HepG2 (cell line): ENCODE results near the gene RRM2. TPM values are rescaled to one million over a fixed set of nuclear protein-coding genes. Genes with fewer than 3 reads are reported as not detected.
A peak's percentile ranks its signal among the peaks of the same experiment; 100 is the strongest.

ENCODE experiments used
- ATAC-seq: fragments of 200-7000 bp; cut with Tn5 transposase; 3 replicates; pipeline ENCODE4 v1.9.1; 2020; ENCODE audit warnings: mild to moderate bottlenecking, moderate library complexity
- BruUV-seq: library from RNA; stranded (reverse); fragments of 400-500 nt; replicated peaks from 2 replicates; lab custom pipeline; 2021; lab: Mats Ljungman, UMichigan
- CTCF ChIA-PET: fragments of 300-600 bp; formaldehyde crosslinking; extraction: SDS; loops from one replicate; lab custom pipeline; 2021; ENCODE audit warnings: low total read pairs, inconsistent platforms, low intra/inter-chr PET ratio; lab: Yijun Ruan, JAX
- POLR2A ChIA-PET: fragments of 350-600 bp; sonication (Branson Sonifier 250); formaldehyde crosslinking; loops from one replicate; lab custom pipeline; 2020; ENCODE audit warnings: antibody characterized with exemption, inconsistent platforms; lab: Yijun Ruan, JAX
- DNase-seq: peaks from one replicate; pipeline ENCODE4 v3.0.0-alpha.2; 2015; ENCODE audit warnings: low spot score
- FAIRE-seq: peaks from 3 replicates; lab custom pipeline; 2011; peaks lifted over from hg19 to GRCh38; lab: Jason Lieb, UNC
- H2AFZ ChIP-seq: one replicate; pipeline ENCODE4 v1.6.1; 2011; ENCODE audit warnings: low read length, inconsistent platforms
- H3K27ac ChIP-seq: fragments of 300-600 bp; 3 replicates; pipeline ENCODE4 v1.8.0; 2011; ENCODE audit warnings: mixed run types, mild to moderate bottlenecking, mixed read lengths, low read length, inconsistent platforms; ENCODE audit not compliant: insufficient read depth; ENCODE audit errors: extremely low read length
- H3K27me3 ChIP-seq, 2 experiments: fragments of 200-600 bp in 1 of 2; 2 replicates in 1 of 2; 3 replicates in 1 of 2; pipeline versions ENCODE4 v1.6.0 to v1.8.0; 2011; ENCODE audit warnings: low read length in 2 of 2, mild to moderate bottlenecking in 2 of 2, moderate library complexity in 2 of 2, inconsistent platforms in 1 of 2; ENCODE audit not compliant: insufficient read depth in 2 of 2, control insufficient read depth in 1 of 2
- H3K36me3 ChIP-seq, 2 experiments: fragments of 200-600 bp in 1 of 2; replicated peaks in 1 of 2; 2 replicates in 1 of 2; 3 replicates in 1 of 2; pipeline versions ENCODE4 v1.5.1 to v1.8.0; 2011; ENCODE audit warnings: low read length in 2 of 2, inconsistent platforms in 1 of 2; ENCODE audit not compliant: insufficient read depth in 2 of 2, control insufficient read depth in 1 of 2
- H3K4me1 ChIP-seq: 2 replicates; pipeline ENCODE4 v1.5.1; 2012; ENCODE audit warnings: low read length, inconsistent platforms; ENCODE audit not compliant: insufficient read depth
- H3K4me2 ChIP-seq: 2 replicates; pipeline ENCODE4 v1.6.0; 2011; ENCODE audit warnings: low read depth, low read length, inconsistent platforms
- H3K4me3 ChIP-seq, 3 experiments: fragments of 200-600 bp in 1 of 3; sonication (generic), shearing (Covaris generic) in 1 of 3; replicated peaks in 1 of 3; 2 replicates each; pipeline ENCODE4 v1.5.1; 2011 to 2016; ENCODE audit warnings: low read length in 3 of 3, inconsistent platforms in 2 of 3, low read depth in 2 of 3, mild to moderate bottlenecking in 2 of 3, control low read depth in 1 of 3, mixed read lengths in 1 of 3; ENCODE audit not compliant: insufficient read depth in 1 of 3
- H3K79me2 ChIP-seq: one replicate; pipeline ENCODE4 v1.6.1; 2011; ENCODE audit warnings: low read length, inconsistent platforms; ENCODE audit not compliant: insufficient read depth
- H3K9ac ChIP-seq: 2 replicates; pipeline ENCODE4 v1.6.0; 2011; ENCODE audit warnings: mild to moderate bottlenecking, low read depth, low read length, inconsistent platforms; ENCODE audit not compliant: insufficient read depth
- H3K9me3 ChIP-seq: 2 replicates; pipeline ENCODE4 v1.5.1; 2012; ENCODE audit warnings: mild to moderate bottlenecking, low read length
- H4K20me1 ChIP-seq: 2 replicates; pipeline ENCODE4 v1.6.0; 2011; ENCODE audit warnings: inconsistent platforms, mild to moderate bottlenecking, low read length, moderate library complexity; ENCODE audit not compliant: insufficient read depth
- CTCF ChIP-seq: sonication (generic); formaldehyde crosslinking; IDR thresholded peaks from 2 replicates; pipeline ENCODE4 v1.5.0; 2020; ENCODE audit warnings: mild to moderate bottlenecking, missing genetic modification reagents, moderate library complexity
- SALL2 ChIP-seq: sonication (generic); formaldehyde crosslinking; IDR thresholded peaks from 2 replicates; pipeline ENCODE4 v1.8.1; 2023; ENCODE audit warnings: mild to moderate bottlenecking, missing genetic modification reagents, inconsistent platforms
- SOX6 ChIP-seq, 2 experiments: fragments of 450-650 bp in 1 of 2; sonication (generic) in 1 of 2; formaldehyde crosslinking in 1 of 2; IDR thresholded peaks; 2 replicates each; pipeline versions ENCODE4 v1.4.0 to v1.6.1; 2017 to 2020; ENCODE audit warnings: antibody characterized with exemption in 1 of 2, mild to moderate bottlenecking in 1 of 2, missing genetic modification reagents in 1 of 2
- STAG1 ChIP-seq: sonication (generic); formaldehyde crosslinking; IDR thresholded peaks from 2 replicates; pipeline ENCODE4 v1.4.0; 2020; ENCODE audit warnings: missing genetic modification reagents
- ZBTB33 ChIP-seq: sonication (generic); formaldehyde crosslinking; IDR thresholded peaks from 2 replicates; pipeline ENCODE4 v1.4.0; 2020; ENCODE audit warnings: missing genetic modification reagents
- ZNF460 ChIP-seq: sonication (generic); formaldehyde crosslinking; IDR thresholded peaks from 2 replicates; pipeline ENCODE4 v1.5.1; 2020; ENCODE audit warnings: missing genetic modification reagents, mild to moderate bottlenecking, borderline replicate concordance
- ZNF644 ChIP-seq: IDR thresholded peaks from 2 replicates; pipeline ENCODE4 v1.6.1; 2016; ENCODE audit warnings: low read depth
- WGBS: methylation state at CpG from one replicate; pipeline ENCODE4 v1.1.6; 2017; ENCODE audit warnings: low lambda C conversion rate; 5-methylcytosine and 5-hydroxymethylcytosine counted together
- in situ Hi-C: cut with HindIII; loops from 2 replicates; pipeline ENCODE4 v1.10.0; 2017; ENCODE audit warnings: low pct_unique_long_range_greater_than_20kb; ENCODE audit not compliant: extremely low pct_ligation_motif_present
- intact Hi-C: fragments of 100-400 bp; cut with micrococcal nuclease; formaldehyde crosslinking; loops from one replicate; pipeline ENCODE4 v1.10.0; 2022; ENCODE audit not compliant: unreplicated experiment
- polyA plus RNA-seq, 8 experiments: library from polyadenylated mRNA; depleted of rRNA in 3 of 8; stranded (reverse) in 7 of 8; unstranded in 1 of 8; fragments of >200 nt; fragmentation: Illumina TruSeq in 4 of 8; extraction: Trizol in 4 of 8; gene quantifications; 2 replicates each; pipeline versions ENCODE4 v1.2.1 to v1.2.3, GENCODE V29; 2011 to 2016; ENCODE audit warnings: low read depth in 4 of 8, missing spikeins in 1 of 8, mixed read lengths in 1 of 8; ENCODE audit not compliant: insufficient read depth in 1 of 8
- total RNA-seq, 5 experiments: library from RNA; depleted of rRNA; stranded (reverse); fragments of >200 nt; fragmentation: Illumina TruSeq; extraction: Trizol; gene quantifications; 2 replicates each; pipeline ENCODE4 v1.2.3, GENCODE V29; 2016; ENCODE audit warnings: low read depth in 1 of 5
- TF ChIP-seq, protein P1 (sequence below): sonication (generic); formaldehyde crosslinking; IDR thresholded peaks from 2 replicates; pipeline ENCODE4 v1.5.0; 2020; ENCODE audit warnings: mild to moderate bottlenecking, missing genetic modification reagents
- TF ChIP-seq, protein P2 (sequence below): sonication (generic); formaldehyde crosslinking; IDR thresholded peaks from 2 replicates; pipeline ENCODE4 v1.5.1; 2020; ENCODE audit warnings: mild to moderate bottlenecking, moderate library complexity, missing genetic modification reagents
- TF ChIP-seq, protein P3 (sequence below): sonication (generic); formaldehyde crosslinking; IDR thresholded peaks from 2 replicates; pipeline ENCODE4 v1.4.0; 2020; ENCODE audit warnings: mild to moderate bottlenecking, missing genetic modification reagents

The RRM2 gene
- total and polyA plus RNA-seq, 2 of the 13 experiments (the other 11 are each of a cell fraction or from before 2014, with no cell fraction given) = 31.3 to 150 TPM

DNA sequence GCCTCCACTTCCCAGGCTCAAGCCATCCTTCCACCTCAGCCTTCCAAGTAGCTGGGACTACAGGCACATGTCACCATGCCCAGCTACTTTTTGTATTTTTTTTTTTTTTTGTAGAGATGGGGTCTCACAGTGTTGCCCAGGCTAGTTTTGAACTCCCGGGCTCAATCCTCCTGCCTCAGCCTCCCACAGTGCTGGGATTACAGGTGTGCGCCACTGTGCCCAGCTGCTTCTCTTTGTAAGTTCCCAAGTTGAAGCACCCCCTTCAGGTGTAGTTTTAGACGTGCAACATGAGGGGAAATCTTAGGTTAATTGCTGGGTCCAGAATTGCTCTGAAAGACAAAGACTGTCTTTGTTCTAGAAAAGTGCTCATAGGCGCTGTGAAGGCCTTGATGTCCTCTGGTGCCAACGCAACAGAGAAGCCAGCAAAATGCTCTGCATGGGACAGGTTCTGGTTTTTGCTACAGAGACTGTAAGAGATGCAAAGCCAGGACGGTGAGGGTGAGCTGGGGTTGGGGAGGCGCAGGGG, 46.6 kb downstream of the RRM2 start:
- CTCF ChIA-PET = no interaction called here
- Histone ChIP-seq H3K27ac (no peak overlapping the region), H3K9me3 (no peaks in the 10 kb centered on the region), H3K79me2 (no peaks in the 10 kb centered on the region), H4K20me1 (no peaks in the 10 kb centered on the region)
- 80% methylated on average over 7 of the region's 7 CpGs for WGBS
- no TSS peak for BruUV-seq
- in situ Hi-C loops = no loop called here
- POLR2A ChIA-PET = no interaction called here
- DNase-seq (peak; percentile 57), ATAC-seq (peak; percentile 39)
- TF ChIP-seq, protein P1, sequence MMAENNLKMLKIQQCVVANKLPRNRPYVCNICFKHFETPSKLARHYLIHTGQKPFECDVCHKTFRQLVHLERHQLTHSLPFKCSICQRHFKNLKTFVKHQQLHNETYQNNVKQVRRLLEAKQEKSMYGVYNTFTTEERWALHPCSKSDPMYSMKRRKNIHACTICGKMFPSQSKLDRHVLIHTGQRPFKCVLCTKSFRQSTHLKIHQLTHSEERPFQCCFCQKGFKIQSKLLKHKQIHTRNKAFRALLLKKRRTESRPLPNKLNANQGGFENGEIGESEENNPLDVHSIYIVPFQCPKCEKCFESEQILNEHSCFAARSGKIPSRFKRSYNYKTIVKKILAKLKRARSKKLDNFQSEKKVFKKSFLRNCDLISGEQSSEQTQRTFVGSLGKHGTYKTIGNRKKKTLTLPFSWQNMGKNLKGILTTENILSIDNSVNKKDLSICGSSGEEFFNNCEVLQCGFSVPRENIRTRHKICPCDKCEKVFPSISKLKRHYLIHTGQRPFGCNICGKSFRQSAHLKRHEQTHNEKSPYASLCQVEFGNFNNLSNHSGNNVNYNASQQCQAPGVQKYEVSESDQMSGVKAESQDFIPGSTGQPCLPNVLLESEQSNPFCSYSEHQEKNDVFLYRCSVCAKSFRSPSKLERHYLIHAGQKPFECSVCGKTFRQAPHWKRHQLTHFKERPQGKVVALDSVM (CRISPR knock-in tag) = peak; percentile 51; the same call in 1 of the 2 replicates
- 0 out of 2 replicates have a peak, but pooled peaks have one; percentile 11 for TF ChIP-seq STAG1 (CRISPR knock-in tag)
- TF ChIP-seq, protein P2, sequence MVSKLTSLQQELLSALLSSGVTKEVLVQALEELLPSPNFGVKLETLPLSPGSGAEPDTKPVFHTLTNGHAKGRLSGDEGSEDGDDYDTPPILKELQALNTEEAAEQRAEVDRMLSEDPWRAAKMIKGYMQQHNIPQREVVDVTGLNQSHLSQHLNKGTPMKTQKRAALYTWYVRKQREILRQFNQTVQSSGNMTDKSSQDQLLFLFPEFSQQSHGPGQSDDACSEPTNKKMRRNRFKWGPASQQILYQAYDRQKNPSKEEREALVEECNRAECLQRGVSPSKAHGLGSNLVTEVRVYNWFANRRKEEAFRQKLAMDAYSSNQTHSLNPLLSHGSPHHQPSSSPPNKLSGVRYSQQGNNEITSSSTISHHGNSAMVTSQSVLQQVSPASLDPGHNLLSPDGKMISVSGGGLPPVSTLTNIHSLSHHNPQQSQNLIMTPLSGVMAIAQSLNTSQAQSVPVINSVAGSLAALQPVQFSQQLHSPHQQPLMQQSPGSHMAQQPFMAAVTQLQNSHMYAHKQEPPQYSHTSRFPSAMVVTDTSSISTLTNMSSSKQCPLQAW (CRISPR knock-in tag) = peak; percentile 18; the same call in 1 of the 2 replicates
- peak; percentile 26 for TF ChIP-seq CTCF (CRISPR knock-in tag)
- TF ChIP-seq SOX6 (IDR thresholded peaks at IDR 0.05) = no peak
- TF ChIP-seq SOX6 (CRISPR knock-in tag; IDR thresholded peaks at IDR 0.05) = peak; percentile 15; the same call in 1 of the 2 replicates
- TF ChIP-seq ZBTB33 = peak; percentile 38; the same call in 1 of the 2 replicates
- TF ChIP-seq ZNF460 (CRISPR knock-in tag) = peak; percentile 20; the same call in 1 of the 2 replicates
- TF ChIP-seq, protein P3, sequence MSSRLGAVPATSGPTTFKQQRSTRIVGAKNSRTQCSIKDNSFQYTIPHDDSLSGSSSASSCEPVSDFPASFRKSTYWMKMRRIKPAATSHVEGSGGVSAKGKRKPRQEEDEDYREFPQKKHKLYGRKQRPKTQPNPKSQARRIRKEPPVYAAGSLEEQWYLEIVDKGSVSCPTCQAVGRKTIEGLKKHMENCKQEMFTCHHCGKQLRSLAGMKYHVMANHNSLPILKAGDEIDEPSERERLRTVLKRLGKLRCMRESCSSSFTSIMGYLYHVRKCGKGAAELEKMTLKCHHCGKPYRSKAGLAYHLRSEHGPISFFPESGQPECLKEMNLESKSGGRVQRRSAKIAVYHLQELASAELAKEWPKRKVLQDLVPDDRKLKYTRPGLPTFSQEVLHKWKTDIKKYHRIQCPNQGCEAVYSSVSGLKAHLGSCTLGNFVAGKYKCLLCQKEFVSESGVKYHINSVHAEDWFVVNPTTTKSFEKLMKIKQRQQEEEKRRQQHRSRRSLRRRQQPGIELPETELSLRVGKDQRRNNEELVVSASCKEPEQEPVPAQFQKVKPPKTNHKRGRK (CRISPR knock-in tag) = no peak
- TF ChIP-seq ZNF644 = no peak
- no peak for TF ChIP-seq SALL2 (CRISPR knock-in tag)
- TF ChIP-seq, all 625 proteins: peak for 7
- H3K36me3 ChIP-seq = peaks cover 8 to 15% of the 10 kb centered on the region in 2 experiments; a peak in 4 of 5 replicates
- no peak overlapping the region for H3K4me2 ChIP-seq
- no peak overlapping the region for H3K9ac ChIP-seq
- intact Hi-C loops = no loop called here
- H2AFZ ChIP-seq = no peak overlapping the region
- peak; percentile 60 for FAIRE-seq
- H3K4me3 ChIP-seq = no peak overlapping the region
- H3K27me3 ChIP-seq = no peaks in the 10 kb centered on the region
- no peaks in the 10 kb centered on the region for H3K4me1 ChIP-seq
